DLD1 (cell line): ENCODE data around the gene IPO11.
"Not testable (repeated sequence)": the region's sequence is repeated elsewhere in the genome, so short reads cannot be mapped to it uniquely, and the experiment has no call there.

Experiments used
- in situ Hi-C: cut with HindIII; loops from 2 replicates; pipeline ENCODE4 v1.10.0; 2017; ENCODE audit warnings: low sequenced_read_pairs

The IPO11 gene

DNA sequence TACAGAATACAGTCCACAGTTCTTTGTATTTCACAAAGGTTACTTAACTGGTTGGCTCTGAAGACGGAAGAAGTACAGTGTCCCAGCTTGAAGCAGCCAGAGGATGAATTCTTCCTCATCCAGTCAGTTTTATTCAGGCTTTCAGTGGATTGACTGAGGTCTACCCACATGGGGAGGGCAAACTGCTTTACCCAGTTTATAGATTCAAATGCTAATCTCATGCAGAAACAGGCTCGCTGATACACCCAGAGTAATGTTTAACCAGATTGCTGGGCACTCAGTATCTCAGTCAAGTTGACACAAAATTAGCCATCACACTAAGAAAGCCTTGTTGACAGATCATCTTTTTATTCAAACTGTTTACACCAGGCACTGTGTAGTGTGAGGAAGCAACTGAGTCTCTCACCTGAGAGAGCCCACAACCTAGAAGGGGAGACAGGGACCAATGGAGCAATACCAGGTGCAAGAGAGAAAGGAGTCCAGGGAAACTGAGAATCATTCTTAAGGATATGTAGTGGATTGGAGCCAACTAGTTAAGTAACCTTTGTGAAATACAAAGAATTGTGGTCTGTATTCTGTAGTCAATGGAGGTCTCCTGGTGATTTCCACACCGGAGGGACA is 181.9 kb downstream of the IPO11 start:
- in situ Hi-C loops: no loop called here

GRCh38 chr5:62596096-62596495 is 183.5 kb downstream of the IPO11 start:
- in situ Hi-C loops: no loop called here

DNA sequence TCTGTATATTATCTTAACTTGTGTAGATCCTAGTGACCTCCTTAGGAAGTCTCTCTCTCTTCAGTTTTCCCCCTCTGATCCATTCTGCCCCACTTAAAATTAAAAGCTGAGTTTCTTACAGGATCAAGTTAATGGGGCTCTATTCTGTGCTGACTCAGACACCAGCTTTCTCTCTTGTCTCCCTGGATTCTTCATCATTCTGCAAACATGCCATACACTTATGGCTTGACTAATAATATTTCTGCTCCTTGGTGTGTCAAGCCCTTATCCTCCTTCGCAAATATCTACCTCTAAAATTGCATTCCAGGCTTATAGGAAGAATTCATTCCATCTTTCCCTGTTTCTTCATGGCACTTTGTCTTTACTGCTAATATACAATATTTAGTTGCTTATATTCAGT is 184.1 kb downstream of the IPO11 start:
- in situ Hi-C loops: no loop called here

DNA sequence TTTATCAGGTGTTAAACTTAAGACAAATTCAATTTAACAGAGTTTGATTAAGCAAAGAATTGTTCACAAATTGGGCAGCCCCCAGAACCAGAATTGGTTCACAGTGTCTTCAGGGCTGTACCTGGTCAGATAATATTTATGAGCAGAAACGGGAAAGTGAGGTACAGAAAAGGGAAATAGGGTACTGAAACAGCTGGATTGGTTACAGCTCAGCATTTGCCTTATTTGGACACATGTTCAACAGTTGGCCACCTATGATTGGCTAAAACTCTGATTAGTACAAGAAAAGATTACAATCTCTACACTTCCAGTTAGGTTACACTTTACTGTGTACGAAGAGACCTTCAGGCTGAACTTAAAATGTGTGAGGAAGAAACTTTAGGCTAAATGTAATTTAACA is 184.8 kb downstream of the IPO11 start:
- in situ Hi-C loops: no loop called here

DNA sequence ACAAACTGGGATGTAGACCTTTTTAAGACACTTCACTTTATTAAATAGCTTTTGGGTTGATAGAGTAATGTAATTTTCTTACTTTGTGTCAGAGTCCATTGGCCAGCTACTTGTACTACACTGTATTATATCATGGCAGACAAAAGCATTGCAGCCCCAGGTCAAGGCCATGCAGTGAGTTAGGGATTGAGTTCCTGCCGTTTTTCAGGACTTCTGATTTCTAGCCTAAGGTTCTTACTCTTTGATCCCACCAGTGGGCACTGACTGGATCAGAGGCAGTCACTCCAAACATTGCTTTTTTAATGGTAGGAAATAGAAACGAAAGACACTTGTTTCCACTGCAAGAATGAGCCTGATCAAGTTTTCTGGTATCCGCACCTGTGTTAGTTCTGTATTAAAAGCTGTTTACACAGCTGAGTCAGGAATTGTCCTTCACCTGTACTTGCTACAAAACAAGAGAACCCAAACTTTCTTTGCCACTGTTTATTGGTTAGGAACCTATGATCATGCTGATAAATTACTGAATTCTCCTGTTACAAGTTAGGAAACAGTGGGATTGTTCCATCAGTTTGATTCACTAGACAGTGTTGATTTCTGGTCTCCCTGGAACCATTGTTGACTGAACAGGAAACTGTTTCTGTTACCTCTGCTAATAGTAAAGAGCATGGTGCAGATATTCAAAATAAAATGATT is 188.1 kb downstream of the IPO11 start:
- in situ Hi-C loops: no loop called here

DNA sequence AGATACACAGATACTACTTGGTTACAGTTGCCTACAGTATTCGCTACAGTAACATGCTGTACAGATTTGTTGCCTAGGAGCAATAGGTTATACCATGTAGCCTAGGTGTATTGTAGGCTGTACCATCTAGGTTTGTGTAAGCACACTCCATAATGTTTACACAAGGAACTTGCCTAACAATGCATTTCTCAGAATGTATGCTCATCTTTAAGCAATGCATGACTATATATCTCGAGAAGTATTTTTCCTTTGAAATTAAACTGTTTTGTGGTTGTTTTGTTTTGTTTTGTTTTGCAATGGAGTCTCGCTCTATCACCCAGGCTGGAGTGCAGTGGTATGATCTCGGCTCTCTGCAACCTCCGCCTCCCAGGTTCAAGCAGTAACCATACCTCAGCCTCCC is 191.4 kb downstream of the IPO11 start:
- in situ Hi-C loops: no loop called here

DNA sequence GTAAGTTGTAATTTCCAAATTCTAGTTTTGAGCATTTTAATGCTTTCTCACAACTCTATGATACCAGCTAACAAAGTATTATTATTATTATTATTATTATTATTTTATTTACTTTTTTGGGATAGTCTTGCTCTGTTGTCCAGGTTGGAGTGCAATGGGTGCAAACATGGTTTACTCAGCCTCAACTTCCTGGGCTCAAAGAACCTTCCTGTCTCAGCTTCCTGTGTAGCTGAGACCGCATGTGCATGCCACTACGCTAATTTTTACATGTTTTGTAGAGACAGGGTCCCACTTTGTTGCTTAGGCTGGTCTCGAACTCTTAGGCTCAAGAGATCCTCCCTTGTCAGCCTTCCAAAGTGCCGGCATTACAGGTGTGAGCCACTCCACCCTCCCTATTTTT is 193.1 kb downstream of the IPO11 start:
- in situ Hi-C loops: no loop called here

DNA sequence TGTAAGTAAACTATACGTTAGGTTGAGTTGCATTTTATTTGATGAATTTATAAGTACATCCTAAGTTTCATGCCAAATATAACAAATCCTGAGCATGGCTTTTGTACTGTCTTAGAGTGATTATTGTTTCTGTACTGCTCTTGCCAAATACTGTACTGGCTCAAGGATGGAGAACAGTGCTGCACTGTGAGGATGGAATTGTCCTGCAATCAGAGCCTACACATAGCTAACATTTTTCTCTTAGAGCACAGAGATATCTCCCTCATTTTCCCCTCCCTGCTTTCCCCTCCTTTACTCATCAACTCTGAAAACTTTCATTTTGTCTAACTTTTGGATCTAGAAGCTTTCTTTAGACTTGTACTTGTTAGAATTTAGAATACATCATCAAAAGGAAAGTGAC is 194.3 kb downstream of the IPO11 start:
- in situ Hi-C loops: no loop called here

- in situ Hi-C loops: no loop called here
Measured at GRCh38 chr5:62607615-62608014, 195.1 kb downstream of the IPO11 start.

DNA sequence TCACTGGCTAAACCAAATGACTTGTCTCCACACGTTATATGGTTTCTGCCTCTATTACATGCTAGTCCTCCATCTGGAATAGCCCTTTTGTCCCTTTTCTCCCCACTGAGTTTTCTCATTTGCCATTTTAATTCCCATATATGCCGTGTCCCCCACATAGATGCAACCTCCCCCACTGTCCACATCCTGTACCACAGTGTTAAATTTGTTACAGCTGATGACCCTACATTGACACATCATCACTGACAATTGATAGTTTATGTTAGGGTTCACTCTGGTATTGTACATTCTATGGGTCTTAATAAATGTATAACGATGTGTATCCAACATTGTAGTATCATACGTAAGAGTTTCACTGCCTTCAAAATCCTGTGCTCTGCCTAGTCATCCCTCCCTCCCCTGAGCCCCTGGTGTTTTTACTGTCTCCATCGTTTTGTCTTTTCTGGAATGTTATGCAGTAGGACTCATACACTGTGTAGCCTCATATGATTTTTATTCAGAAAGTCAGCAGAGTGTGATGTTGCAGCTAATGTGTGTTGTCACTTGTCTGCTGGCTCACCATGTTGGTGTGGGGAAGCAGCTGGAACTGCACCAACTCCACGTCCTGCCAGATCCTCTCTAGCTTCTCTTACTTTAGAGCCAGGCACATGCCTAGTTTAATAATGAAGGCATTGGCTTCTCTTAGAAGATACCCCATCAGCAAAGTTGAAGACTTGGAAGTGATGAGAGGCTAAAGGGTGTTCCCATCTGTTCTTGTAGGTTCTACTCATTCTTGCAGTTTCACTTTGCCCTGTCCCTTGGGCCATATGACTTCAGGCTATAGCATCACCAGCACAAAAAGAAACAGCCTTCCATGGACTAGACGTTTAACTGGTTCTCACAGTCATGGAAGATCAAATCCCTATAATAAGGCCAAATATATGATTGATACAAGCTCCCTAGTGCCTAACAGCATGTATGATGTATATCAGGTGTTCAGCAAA is 196.3 kb downstream of the IPO11 start:
- in situ Hi-C loops: no loop called here

DNA sequence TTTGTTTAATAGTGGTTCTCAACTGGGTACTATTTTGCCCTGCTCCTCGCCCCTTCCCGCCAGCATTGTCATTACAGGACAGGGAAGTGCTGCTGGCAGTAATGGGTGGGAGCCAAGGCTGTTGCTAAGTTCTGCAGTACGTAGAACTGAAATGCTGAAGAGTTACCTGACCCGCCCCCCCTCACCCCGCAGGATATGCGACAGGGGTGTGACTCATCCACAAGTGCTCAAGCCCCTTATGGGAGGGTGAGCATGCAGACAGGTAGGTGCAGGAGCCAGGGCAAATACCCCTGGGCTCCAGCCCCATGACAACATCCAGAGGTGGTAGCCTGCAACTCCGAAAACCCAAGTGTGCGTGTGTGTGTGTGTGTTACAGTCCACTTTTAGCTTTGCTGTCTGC is 201.8 kb downstream of the IPO11 start:
- in situ Hi-C loops: no loop called here

- in situ Hi-C loops: no loop called here
Measured at GRCh38 chr5:62616615-62617277, 204.2 kb downstream of the IPO11 start.

- in situ Hi-C loops: no loop called here
Measured at GRCh38 chr5:62617943-62618342, 205.4 kb downstream of the IPO11 start.

DNA sequence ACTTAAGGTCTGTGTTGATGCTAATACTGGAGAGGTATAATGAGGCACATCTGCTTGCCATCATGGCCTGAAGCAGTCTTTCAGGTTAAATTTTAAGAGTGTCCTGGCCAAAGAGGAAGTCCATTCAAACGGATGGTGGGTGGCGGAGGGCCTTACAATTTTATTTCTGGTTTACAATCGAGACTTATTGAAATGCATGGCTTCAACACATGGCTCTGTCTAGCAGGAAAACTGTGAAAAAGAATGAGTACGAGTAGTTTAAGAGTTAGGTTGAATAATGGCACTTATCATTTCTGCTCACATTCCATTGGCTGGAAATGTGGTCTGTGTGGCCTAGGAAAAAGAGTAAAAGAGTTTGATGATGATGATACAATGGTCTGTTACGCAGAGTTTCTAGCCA is 208.2 kb downstream of the IPO11 start:
- in situ Hi-C loops: no loop called here

DNA sequence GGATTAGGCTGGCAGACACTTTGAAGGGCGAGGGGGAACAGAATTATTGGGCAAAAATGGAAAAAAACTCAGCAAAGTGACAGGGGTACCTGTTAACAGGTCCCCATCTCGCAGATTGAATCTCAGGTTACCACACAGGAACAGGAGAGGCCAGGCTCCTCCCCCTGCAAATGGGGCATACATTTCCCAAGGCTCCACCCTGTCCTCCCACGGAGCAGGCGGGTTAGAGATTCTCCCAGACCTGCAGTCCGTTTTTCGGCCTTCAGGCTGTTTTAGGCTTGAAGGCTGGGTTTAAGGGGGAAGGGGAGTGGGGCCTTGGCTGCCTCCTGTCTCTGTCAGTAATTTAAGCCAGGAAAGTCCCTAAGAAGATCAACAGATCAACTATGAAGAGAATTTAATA is 208.7 kb downstream of the IPO11 start:
- in situ Hi-C loops: no loop called here

- in situ Hi-C loops: no loop called here
Measured at GRCh38 chr5:62623271-62623670, 210.7 kb downstream of the IPO11 start.

DNA sequence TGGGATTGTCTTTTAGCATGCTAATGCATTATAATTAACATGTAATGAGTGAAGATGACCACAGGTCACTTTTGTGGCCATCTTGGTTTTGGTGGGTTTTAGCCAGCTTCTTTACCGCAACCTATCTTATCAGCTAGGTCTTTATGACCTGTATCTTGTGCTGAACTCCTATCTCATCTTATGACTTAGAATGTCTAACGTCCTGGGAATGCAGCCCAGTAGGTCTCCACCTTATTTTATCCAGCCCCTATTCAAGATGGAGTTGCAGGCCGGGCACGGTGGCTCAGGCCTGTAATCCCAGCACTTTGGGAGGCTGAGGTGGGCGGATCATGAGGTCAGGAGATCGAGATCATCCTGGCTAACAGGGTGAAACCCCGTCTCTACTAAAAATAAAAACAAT is 211.9 kb downstream of the IPO11 start:
- in situ Hi-C loops: not testable (repeated sequence)

GRCh38 chr5:62626534-62626933 is 214.0 kb downstream of the IPO11 start:
- in situ Hi-C loops: no loop called here

GRCh38 chr5:62627121-62627520 is 214.6 kb downstream of the IPO11 start:
- in situ Hi-C loops: no loop called here

- in situ Hi-C loops: no loop called here
Measured at GRCh38 chr5:62627901-62628300, 215.3 kb downstream of the IPO11 start.

DNA sequence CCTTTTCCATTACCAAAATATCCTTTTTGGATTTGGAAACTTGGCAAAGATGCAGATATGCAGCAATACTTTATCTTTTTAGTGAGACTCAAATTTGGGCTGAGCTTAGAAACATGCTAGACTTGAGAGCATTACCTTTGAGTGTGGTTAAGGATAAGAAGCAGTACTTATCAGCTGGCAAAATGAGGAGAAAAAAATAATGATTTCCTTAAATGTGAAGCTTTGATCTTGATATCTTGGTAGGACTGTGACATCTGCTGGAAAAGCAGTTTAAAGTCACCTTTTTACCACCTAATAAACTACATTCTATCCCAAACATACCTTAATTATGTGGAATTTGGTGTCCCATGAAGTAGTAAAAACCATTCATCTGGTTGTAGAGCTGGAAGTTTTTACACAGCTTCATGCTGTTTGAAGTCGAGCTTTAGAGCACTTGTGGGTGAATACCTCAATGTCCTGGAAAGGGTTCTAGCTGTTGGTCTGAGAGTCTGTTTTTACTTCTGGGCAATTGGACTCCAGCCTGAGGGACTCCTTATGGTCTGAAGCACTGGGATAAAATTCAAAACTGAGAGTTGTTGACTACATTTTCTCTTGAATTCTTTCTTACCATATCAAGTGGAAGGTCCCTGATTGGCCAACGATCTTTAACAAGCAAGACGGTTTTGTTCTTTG is 219.5 kb downstream of the IPO11 start:
- in situ Hi-C loops: no loop called here
